RCC 7860 (cell line): ENCODE measurements around the gene DIDO1.
A peak's percentile ranks its signal among the peaks of the same experiment; 100 is the strongest.

ENCODE experiments used
- DNase-seq: peaks from one replicate; pipeline ENCODE4 v3.0.0-alpha.2; 2015; ENCODE audit warnings: low spot score
- FAIRE-seq: peaks from 2 replicates; lab custom pipeline; 2012; peaks lifted over from hg19 to GRCh38; lab: Jason Lieb, UNC

Gene DIDO1

DNA sequence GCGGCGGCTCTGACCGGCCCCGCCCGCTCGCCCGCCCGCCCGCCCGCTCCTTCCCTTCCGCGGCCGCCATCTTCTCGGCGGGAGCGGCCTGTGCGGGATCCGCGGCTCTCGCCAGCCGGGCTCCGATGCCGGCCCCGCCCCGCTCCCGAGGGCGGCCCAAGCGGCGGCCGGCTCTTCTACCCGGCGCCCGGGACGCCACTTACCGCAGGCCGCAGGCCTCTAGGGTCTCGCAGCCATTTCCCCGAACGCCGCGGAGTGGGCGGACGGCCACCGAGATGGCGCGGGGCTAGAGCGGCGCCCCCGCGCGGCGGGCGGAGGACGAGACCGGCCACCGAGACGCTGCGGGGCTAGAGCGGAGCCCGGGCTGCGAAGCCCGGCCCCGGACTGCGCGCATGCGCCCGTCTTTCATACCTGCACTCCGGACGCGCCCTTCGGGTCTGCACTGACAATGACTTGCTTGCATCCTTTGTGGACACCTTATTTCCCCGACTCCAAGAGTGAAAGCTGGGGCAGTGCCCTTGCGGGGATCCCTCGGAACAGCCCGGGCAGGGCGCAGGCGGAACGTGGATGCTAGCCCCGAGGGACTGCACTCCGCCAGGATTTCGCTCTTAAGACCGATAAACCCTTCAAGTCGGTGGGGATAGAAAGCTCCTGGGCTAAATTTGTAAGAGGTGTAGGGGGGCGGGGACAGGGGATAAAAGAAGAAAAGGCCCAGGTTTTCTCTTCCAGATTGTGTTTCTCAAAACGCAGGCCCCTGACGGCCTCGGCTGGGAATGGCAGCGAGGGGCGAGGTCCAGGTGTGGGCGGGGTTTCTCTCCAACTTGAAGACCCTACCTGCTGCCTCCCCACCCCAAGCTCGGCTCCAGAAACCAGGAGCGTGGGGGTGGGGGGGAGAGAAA lies at the start of gene DIDO1:
Gene DIDO1, minus strand, starts transcription at position 277 of the 899 bp plus-strand sequence.
- DNase-seq, result peak; percentile 79

GRCh38 chr20:62975251-62975760 lies 49.0 kb upstream of the DIDO1 start:
- DNase-seq, result no peak

More for the DNA sequence above, at the start of gene DIDO1:
- FAIRE-seq, result no peak

GRCh38 chr20:62972845-62973745 lies 46.8 kb upstream of the DIDO1 start:
- DNase-seq (no peak), FAIRE-seq (no peak)

More at GRCh38 chr20:62975251-62975760, 49.0 kb upstream of the DIDO1 start:
- no peak for FAIRE-seq

DNA sequence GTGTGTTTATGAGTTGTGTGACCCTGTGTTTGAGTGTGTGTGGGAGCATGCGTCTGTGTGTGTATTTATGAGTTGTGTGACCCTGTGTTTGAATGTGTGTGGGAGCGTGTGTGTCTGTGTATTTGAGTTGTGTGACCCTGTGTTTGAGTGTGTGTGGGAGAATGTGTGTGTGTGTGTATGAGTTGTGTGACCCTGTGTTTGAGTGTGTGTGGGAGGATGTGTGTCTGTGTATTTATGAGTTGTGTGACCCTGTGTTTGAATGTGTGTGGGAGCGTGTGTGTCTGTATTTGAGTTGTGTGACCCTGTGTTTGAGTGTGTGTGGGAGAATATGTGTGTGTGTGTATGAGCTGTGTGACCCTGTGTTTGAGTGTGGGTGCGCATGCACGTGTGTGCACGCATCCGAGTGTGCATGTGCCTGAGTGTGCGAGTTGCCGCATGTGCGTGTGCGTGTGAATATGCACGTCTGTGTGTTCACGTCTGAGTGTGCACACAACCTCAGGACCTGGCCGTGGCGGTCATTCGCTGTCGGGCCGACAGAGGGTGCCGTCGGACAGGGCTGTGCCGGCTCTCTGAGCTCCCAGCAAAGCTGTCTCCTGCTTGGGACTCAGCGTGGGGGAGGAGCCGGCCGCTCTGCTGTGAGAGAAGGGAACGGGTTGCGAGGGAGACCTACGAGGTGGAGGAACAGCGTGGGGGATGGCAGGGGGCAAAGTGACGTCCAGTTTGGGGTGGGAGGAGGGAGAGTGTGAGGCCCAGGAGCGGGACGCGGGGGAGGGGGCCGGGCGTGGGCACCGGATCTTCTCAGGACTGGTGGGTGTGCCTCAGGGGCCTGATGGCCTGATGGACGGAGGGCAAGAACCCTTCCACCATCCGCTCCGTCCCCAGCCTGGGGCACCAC lies 45.9 kb upstream of the DIDO1 start:
- DNase-seq, result peak; percentile 69
- peak; percentile 2 for FAIRE-seq

- FAIRE-seq, result no peak
Measured at GRCh38 chr20:62971211-62971949, 45.1 kb upstream of the DIDO1 start.

DNA sequence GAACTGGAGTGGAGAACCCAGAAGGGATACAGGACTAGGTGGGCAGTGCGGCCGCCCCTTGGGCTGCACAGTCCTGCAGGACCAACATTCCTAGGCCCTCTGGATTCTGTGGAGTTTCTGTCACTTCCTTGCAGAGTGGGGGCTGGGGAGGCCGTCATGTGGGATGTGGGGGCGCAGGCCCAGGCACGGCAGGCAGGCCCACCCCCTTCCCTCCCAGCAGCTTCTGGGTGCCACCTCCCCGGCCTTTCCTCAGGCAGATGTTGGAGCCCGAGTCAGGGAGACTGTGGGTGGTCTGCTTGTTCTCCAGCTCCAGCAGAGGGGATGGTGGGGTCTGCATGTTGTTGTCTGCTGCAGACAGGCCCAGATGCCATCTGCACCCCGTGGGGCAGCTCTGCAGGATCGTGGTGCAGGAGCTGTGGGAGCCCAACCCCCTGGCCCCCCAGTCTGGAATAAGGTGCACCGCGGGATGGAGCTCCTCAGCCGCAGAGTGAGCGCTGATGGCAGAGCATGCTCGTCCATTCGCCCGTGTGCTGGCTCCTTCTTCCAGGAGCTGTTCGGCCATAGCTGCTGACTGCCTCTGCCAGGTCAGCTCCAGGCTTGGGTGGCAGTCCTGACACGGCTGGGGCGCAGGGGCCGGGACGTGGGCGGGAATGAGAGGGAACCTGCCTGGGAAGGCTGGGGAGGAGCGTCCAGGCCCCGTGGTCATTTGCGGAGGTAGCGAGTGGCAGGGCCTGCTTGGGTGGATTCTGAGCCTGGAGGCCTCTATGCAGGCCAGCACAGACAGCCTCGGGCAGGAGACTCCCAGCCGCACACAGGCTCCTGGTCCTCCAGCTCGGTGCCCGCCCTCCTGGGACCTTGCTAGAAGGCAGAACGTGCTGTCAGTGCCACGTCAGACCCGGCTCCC lies 44.3 kb upstream of the DIDO1 start:
- peak; percentile 6 for DNase-seq
- no peak for FAIRE-seq

More at GRCh38 chr20:62971211-62971949, 45.1 kb upstream of the DIDO1 start:
- DNase-seq, result no peak

GRCh38 chr20:62969939-62970306 lies 43.6 kb upstream of the DIDO1 start:
- DNase-seq (no peak), FAIRE-seq (no peak)

- no peak for FAIRE-seq
- no peak for DNase-seq
Measured at GRCh38 chr20:62969179-62969760, 43.0 kb upstream of the DIDO1 start.

GRCh38 chr20:62968378-62969178 lies 42.3 kb upstream of the DIDO1 start:
- DNase-seq, result no peak
- no peak for FAIRE-seq

DNA sequence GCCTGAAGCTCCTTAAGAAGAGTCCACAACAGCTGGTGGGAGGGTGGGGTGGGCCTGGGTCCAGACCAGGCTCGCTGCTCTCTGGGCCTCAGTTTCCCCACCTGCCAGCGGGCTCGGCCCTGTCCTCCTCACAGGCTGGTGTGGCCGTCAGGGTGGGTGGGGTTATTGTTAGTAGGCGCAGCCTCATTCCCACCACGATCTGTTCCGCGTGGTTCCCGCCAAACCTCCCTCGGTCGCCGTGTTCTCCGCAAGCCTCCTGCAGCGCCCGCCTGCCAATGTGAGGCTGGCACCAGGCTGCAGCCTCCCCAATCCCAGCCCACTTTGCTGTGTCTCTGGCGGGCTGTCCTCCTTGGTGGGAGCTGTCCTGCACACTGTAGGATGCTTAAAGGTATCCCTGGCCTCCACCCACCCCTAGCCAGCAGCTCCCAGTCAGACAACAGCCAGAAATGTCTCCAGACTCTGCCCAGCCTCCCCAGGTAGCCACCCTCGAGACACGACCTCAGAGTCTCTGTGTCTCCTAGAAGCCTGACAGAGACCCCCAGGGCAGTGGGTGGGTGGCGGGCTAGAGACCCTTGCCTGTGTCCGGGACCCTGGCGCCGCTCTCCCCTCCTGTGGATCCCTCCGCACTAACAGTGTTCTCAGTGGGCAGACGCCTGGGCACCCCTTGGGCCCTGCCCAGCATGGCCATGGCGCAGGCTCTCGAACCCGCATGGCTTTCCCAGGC lies 41.5 kb upstream of the DIDO1 start:
- DNase-seq (no peak), FAIRE-seq (no peak)

- DNase-seq, result no peak
- no peak for FAIRE-seq
Measured at GRCh38 chr20:62967149-62967501, 40.8 kb upstream of the DIDO1 start.

DNA sequence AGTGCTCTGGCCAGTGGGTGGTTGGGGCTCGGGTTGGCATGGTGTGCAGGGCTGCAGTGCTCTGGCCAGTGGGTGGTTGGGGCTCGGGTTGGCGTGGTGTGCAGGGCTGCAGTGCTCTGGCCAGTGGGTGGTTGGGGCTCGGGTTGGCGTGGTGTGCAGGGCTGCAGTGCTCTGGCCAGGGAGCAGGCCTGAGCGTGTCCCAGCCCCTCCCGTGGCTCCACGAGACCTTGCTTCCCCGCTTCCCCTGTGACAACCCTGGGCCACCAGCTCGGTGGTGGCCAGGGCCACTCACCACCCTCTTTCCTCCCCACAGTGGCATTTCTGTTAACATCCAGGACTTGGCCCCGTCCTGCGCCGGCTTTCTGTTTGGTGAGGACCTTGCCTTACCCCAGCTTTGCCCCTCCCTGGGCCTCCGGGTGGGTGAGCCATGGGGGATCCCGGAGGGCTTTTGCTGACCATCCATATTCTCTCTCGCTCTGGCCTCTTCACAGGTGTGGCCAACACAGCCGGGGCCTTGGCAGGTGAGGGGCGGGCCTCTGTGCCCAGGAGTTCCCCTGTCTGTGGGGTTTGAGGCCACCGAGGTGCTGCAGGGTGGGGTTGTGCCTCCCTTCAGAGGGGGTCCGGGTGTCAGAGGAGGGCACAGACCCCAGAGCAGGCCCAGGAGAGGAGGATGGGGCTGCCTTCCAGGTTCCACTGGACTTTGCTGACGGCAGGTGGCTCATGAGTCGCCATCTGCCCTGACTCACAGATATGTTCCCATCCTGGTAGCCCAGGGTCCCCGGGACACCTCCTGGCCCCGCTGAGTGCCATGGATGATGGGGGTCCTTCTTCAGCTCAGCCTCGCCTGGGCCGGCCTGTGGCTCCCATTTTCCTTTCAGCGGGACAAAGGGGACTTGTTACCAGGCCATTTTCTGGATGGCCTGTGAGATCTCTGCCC lies 40.2 kb upstream of the DIDO1 start:
- no peak for FAIRE-seq

GRCh38 chr20:62965363-62965771 lies 39.1 kb upstream of the DIDO1 start:
- DNase-seq (no peak), FAIRE-seq (no peak)

More for the DNA sequence above, 40.2 kb upstream of the DIDO1 start:
- DNase-seq, result no peak

- no peak for FAIRE-seq
- DNase-seq, result no peak
Measured at GRCh38 chr20:62964700-62965099, 38.4 kb upstream of the DIDO1 start.

DNA sequence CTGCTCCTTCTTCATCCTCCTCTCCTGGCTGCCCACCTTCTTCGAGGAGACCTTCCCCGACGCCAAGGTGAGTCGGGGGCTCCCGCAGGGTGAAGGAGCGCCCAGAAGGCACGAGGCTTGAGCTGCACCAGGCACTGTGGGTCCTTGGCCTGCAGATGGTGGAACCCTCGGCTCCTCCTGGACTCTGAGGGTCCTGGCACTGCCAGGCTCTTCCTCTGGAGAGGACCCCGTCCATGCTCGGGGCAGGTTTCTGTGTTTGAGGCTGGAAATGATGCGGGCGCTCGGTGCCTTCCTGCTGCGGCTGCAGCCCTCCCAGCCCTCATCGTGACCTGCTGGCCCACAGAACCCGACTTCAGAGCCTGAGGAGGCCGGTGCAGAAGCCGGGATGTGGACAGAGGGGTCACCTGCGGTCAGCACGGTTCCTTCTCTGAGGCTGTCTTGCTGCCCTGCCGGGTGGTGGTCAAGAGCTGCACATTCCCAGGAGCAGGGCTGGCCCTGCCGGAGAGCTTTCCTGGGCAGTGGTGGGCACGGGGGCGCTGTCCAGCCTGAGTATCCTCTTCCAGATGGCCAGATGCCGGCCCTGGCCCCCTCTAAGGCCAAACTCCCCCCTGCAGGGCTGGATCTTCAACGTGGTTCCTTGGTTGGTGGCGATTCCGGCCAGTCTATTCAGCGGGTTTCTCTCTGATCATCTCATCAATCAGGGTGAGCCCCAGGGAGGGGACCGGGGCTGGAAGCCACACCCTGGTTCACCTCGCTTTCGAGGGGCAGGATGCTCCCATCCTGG lies 37.5 kb upstream of the DIDO1 start:
- FAIRE-seq (no peak), DNase-seq (no peak)
